ENCODE data around the gene CHD6. TPM values are rescaled to one million over a fixed set of nuclear protein-coding genes. Genes with fewer than 3 reads are reported as not detected.

The CHD6 gene
- total RNA-seq, 1 experiment from 2014 or later, result 51.1 TPM

GRCh38 chr20:41621971-41622370 lies 3.8 kb upstream of the CHD6 start:
- TF ChIP-seq EZH2 (IDR thresholded peaks at IDR 0.05; ENCODE audit: low read depth), result no peak
- TF ChIP-seq, protein P1, sequence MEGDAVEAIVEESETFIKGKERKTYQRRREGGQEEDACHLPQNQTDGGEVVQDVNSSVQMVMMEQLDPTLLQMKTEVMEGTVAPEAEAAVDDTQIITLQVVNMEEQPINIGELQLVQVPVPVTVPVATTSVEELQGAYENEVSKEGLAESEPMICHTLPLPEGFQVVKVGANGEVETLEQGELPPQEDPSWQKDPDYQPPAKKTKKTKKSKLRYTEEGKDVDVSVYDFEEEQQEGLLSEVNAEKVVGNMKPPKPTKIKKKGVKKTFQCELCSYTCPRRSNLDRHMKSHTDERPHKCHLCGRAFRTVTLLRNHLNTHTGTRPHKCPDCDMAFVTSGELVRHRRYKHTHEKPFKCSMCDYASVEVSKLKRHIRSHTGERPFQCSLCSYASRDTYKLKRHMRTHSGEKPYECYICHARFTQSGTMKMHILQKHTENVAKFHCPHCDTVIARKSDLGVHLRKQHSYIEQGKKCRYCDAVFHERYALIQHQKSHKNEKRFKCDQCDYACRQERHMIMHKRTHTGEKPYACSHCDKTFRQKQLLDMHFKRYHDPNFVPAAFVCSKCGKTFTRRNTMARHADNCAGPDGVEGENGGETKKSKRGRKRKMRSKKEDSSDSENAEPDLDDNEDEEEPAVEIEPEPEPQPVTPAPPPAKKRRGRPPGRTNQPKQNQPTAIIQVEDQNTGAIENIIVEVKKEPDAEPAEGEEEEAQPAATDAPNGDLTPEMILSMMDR (conservative IDR thresholded peaks at IDR 0.05), result no peak
- POLR2A ChIA-PET (ENCODE audit: unreplicated experiment), result no interaction called here
- Histone ChIP-seq H2AFZ (no peak overlapping the region), H3K79me2 (ENCODE audit: low read depth) (peaks cover 7% of the 10 kb centered on the region), H4K20me1 (ENCODE audit: insufficient read depth) (peaks cover 6% of the 10 kb centered on the region), H3K9me2 (ENCODE audit: insufficient read depth) (no peaks in the 10 kb centered on the region), H3K27me3 (ENCODE audit: insufficient read depth, low read depth) (no peaks in the 10 kb centered on the region; the same call in 1 of the 2 replicates), H3K27ac (no peak overlapping the region), H3K4me3 (no peak overlapping the region), H3K4me1 (replicated peaks; ENCODE audit: insufficient read depth) (peaks cover 2% of the 10 kb centered on the region), H3K36me3 (ENCODE audit: low read depth) (no peaks in the 10 kb centered on the region), H3K9me3 (ENCODE audit: insufficient read depth, low read depth) (no peaks in the 10 kb centered on the region), H3F3A (ENCODE audit: insufficient read depth, low read depth) (no peaks in the 10 kb centered on the region), H3K4me2 (no peak overlapping the region)
- no peak for DNase-seq
- intact Hi-C loops (cut with micrococcal nuclease; ENCODE audit: unreplicated experiment), result no loop called here
- BruUV-seq (replicated peaks), result no TSS peak
- CTCF ChIA-PET, result no interaction called here

DNA sequence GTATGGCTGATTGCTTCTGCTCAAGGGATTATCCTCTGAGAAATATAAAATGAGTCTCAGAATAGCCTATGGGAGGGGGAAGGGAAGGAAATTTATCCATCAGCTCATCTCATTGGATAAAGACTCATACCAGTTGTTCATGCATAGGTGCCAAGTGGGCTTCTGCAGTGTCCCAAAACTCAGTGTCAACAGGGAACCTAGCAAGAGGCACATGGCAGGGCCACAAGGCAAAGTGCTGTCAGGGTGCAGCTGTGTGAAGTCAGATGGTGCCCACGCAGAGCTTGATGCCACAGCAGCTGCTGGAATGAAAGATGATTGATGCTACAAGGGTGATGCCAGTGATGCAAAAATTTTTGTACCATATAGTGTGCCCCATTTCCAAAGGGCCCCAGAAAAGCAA lies 3.2 kb upstream of the CHD6 start:
- Histone ChIP-seq H3K4me1 (replicated peaks; ENCODE audit: insufficient read depth) (peaks cover 8% of the 10 kb centered on the region), H3K9me2 (ENCODE audit: insufficient read depth) (no peaks in the 10 kb centered on the region), H2AFZ (no peak overlapping the region), H3K79me2 (ENCODE audit: low read depth) (peaks cover 12% of the 10 kb centered on the region), H3K4me2 (no peak overlapping the region), H3K4me3 (no peak overlapping the region), H3K27me3 (ENCODE audit: insufficient read depth, low read depth) (no peaks in the 10 kb centered on the region; the same call in 1 of the 2 replicates), H4K20me1 (ENCODE audit: insufficient read depth) (peaks cover 11% of the 10 kb centered on the region), H3K9me3 (ENCODE audit: insufficient read depth, low read depth) (no peaks in the 10 kb centered on the region), H3K27ac (no peak overlapping the region), H3K36me3 (ENCODE audit: low read depth) (no peaks in the 10 kb centered on the region), H3F3A (ENCODE audit: insufficient read depth, low read depth) (no peaks in the 10 kb centered on the region)
- TF ChIP-seq, protein P1 (conservative IDR thresholded peaks at IDR 0.05), result no peak
- TF ChIP-seq EZH2 (IDR thresholded peaks at IDR 0.05; ENCODE audit: low read depth), result no peak
- ChIA-PET POLR2A (ENCODE audit: unreplicated experiment) (no interaction called here), CTCF (no interaction called here)
- DNase-seq, result no peak
- intact Hi-C loops (cut with micrococcal nuclease; ENCODE audit: unreplicated experiment), result no loop called here
- BruUV-seq (replicated peaks), result no TSS peak

DNA sequence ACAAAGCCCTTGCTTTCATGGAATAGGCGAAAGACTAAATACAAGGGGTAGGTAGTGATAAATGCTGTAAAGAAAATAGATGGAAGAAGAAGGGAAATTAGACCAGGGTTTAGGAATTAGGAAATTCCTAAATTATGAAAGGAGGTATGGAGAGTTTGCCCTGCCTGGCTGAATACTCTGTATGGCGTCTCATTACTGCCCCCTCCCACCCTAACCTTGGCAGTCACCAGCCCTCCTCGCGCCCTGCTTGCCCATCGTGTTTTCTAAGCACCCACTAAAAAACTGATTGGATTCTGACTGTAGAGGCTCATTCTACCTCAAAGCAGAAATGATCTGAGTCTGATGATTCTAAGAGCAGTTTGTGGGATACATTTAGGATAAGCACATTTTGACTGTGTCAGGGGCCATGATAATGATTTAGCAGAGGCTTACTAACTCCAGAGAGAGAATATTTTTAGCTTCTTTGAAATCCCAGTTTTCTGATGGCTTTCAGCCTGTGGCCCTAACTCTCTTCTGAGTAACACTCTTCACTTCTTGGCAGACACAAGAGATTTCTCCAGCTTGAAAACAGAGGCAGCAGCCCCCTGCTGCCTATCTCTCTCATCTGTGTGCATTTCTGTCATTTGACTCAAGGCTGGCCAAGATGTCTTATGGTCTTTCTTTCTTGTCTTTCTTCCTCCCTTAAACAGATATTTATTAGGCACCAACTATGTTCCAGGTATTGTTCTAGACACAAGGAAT lies 1.4 kb upstream of the CHD6 start:
- no peaks in the 10 kb centered on the region for H3K9me3 ChIP-seq (ENCODE audit: insufficient read depth, low read depth)
- TF ChIP-seq, protein P1 (conservative IDR thresholded peaks at IDR 0.05), result no peak
- TF ChIP-seq EZH2 (IDR thresholded peaks at IDR 0.05; ENCODE audit: low read depth), result no peak
- ChIA-PET POLR2A (ENCODE audit: unreplicated experiment) (no interaction called here), CTCF (no interaction called here)
- no peak overlapping the region for H3K27ac ChIP-seq
- no peaks in the 10 kb centered on the region for H3K36me3 ChIP-seq (ENCODE audit: low read depth)
- no peaks in the 10 kb centered on the region; the same call in 1 of the 2 replicates for H3K27me3 ChIP-seq (ENCODE audit: insufficient read depth, low read depth)
- peaks cover 30% of the 10 kb centered on the region for H3K79me2 ChIP-seq (ENCODE audit: low read depth)
- no TSS peak for BruUV-seq (replicated peaks)
- peaks cover 19% of the 10 kb centered on the region for H3K4me1 ChIP-seq (replicated peaks; ENCODE audit: insufficient read depth)
- peaks cover 25% of the 10 kb centered on the region for H4K20me1 ChIP-seq (ENCODE audit: insufficient read depth)
- peak overlapping the region; percentile 67 for H3K4me3 ChIP-seq
- intact Hi-C loops (cut with micrococcal nuclease; ENCODE audit: unreplicated experiment), result loop anchor here (2.0 kb wide), 2 partner anchors 31 to 61 kb away; no protein-coding TSS in a partner anchor
- no peaks in the 10 kb centered on the region for H3F3A ChIP-seq (ENCODE audit: insufficient read depth, low read depth)
- H3K4me2 ChIP-seq, result peak overlapping the region; percentile 75
- DNase-seq, result no peak
- peak overlapping the region; percentile 88; the same call in 1 of the 2 replicates for H2AFZ ChIP-seq
- H3K9me2 ChIP-seq (ENCODE audit: insufficient read depth), result no peaks in the 10 kb centered on the region

All from PC-9 (cell line).